Ascending aorta (tissue), 2 donors: ENCODE results near the gene R3HCC1L. TPM values are rescaled to one million over a fixed set of nuclear protein-coding genes. Genes with fewer than 3 reads are reported as not detected.

Experiments
- DNase-seq, 2 donors: peaks; one replicate each; pipeline ENCODE4 v3.0.0-alpha.2; 2019; ENCODE audit warnings: low spot score in 2 of 2
- H3K27ac ChIP-seq, 2 donors: fragments of 200-600 bp; sonication (generic); one replicate each; pipeline ENCODE4 v1.5.1; 2016 to 2017; ENCODE audit warnings: mild to moderate bottlenecking in 1 of 2
- H3K27me3 ChIP-seq: fragments of 200-600 bp; sonication (generic); one replicate; pipeline ENCODE4 v1.5.1; 2017
- H3K36me3 ChIP-seq, 2 donors: fragments of 200-600 bp; sonication (generic); one replicate each; pipeline ENCODE4 v1.5.1; 2016
- H3K4me1 ChIP-seq, 2 donors: fragments of 200-600 bp; sonication (generic); one replicate each; pipeline ENCODE4 v1.5.1; 2016 to 2017; ENCODE audit warnings: mild to moderate bottlenecking in 1 of 2
- H3K4me3 ChIP-seq, 2 donors: fragments of 200-600 bp; sonication (generic); one replicate each; pipeline ENCODE4 v1.5.1; 2016 to 2017; ENCODE audit warnings: mild to moderate bottlenecking in 1 of 2
- H3K9me3 ChIP-seq, 2 donors: fragments of 200-600 bp; sonication (generic); one replicate each; pipeline ENCODE4 v1.5.1; 2016
- CTCF ChIP-seq, 3 experiments: fragments of 200-600 bp in 2 of 3; fragments of 450-650 bp in 1 of 3; sonication (generic) in 2 of 3; IDR thresholded peaks; one replicate each; pipeline ENCODE4 v1.5.1; 2016 to 2019; ENCODE audit warnings: antibody characterized with exemption in 3 of 3, mild to moderate bottlenecking in 1 of 3, moderate library complexity in 1 of 3
- intact Hi-C: fragments of 100-400 bp; cut with DNase I; formaldehyde crosslinking; loops from one replicate; pipeline ENCODE4 v1.15.1; 2023
- total RNA-seq: library from RNA; depleted of rRNA; stranded (reverse); fragments of >200 nt; gene quantifications from one replicate; pipeline ENCODE4 v1.1.0, GENCODE V29; 2016

R3HCC1L gene
- total RNA-seq, 1 donor from 2014 or later = 3.1 TPM

- Histone ChIP-seq H3K4me3 (no peak overlapping the region), H3K9me3 (peaks cover 0 to 7% of the 10 kb centered on the region in 2 donors), H3K4me1 (no peaks in the 10 kb centered on the region), H3K27ac (no peak overlapping the region), H3K36me3 (peaks cover 0 to 1% of the 10 kb centered on the region in 2 donors), H3K27me3 (no peaks in the 10 kb centered on the region)
- intact Hi-C loops = no loop called here
- no peak for DNase-seq
- TF ChIP-seq CTCF (IDR thresholded peaks at IDR 0.05) = no peak
These were observed 58.6 kb downstream of the R3HCC1L start for GRCh38 chr10:98193037-98193436.

DNA sequence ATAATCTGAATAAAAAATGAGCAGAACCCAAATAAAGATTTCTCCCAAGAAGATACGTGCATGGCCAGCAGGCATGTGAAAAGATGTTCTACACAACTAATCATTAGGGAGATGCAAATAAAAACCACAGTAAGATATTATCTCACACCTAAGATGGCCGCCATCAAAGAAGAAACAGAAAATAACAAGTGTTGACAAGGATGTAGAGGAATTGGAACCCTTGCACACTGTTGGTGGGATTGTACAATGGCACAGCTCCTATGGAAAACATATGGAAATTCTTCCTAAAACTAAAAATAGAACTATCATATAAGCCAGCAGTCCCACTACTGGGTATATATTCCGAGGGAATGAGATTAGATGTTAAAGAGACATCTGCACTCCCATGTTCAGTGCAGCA lies 60.2 kb downstream of the R3HCC1L start:
- Histone ChIP-seq H3K27me3 (no peaks in the 10 kb centered on the region), H3K4me3 (no peak overlapping the region), H3K4me1 (no peaks in the 10 kb centered on the region), H3K9me3 (peaks cover 0 to 7% of the 10 kb centered on the region in 2 donors), H3K36me3 (no peaks in the 10 kb centered on the region), H3K27ac (no peak overlapping the region)
- TF ChIP-seq CTCF (IDR thresholded peaks at IDR 0.05) = no peak
- intact Hi-C loops = no loop called here
- DNase-seq = no peak

- intact Hi-C loops = no loop called here
- Histone ChIP-seq H3K36me3 (no peaks in the 10 kb centered on the region), H3K27ac (no peak overlapping the region), H3K4me1 (no peaks in the 10 kb centered on the region), H3K4me3 (no peak overlapping the region), H3K9me3 (peaks cover 0 to 7% of the 10 kb centered on the region in 2 donors), H3K27me3 (no peaks in the 10 kb centered on the region)
- DNase-seq = no peak
- no peak for TF ChIP-seq CTCF (IDR thresholded peaks at IDR 0.05)
These were observed 60.7 kb downstream of the R3HCC1L start for GRCh38 chr10:98195120-98195519.

GRCh38 chr10:98196985-98197384 lies 62.5 kb downstream of the R3HCC1L start:
- Histone ChIP-seq H3K4me1 (no peaks in the 10 kb centered on the region), H3K9me3 (peaks cover 0 to 7% of the 10 kb centered on the region in 2 donors), H3K36me3 (no peaks in the 10 kb centered on the region), H3K27ac (no peak overlapping the region), H3K27me3 (no peaks in the 10 kb centered on the region), H3K4me3 (no peak overlapping the region)
- TF ChIP-seq CTCF (IDR thresholded peaks at IDR 0.05) = no peak
- no peak for DNase-seq
- intact Hi-C loops = no loop called here

DNA sequence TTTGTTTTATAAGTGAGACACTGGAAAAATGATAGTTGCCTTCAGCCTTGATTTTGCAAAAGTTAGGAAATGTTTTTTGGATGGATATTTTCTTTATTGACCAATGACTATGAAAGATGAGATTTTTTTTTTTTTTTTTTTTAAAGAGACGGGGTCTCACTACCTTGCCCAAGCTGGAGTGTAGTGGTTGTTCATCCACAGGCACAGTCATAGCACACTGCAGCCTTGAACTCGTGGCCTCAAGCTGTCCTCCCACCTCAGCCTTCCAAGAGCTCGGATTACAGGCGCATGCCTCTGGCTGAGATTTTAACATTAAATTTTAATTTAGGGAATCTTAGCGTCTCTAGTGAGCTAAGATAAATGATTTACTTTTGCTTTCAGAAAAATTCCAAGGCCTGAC lies 67.3 kb downstream of the R3HCC1L start:
- no peak overlapping the region for H3K4me3 ChIP-seq
- H3K27me3 ChIP-seq = no peaks in the 10 kb centered on the region
- no peaks in the 10 kb centered on the region for H3K4me1 ChIP-seq
- no peak for TF ChIP-seq CTCF (IDR thresholded peaks at IDR 0.05)
- intact Hi-C loops = no loop called here
- no peak for DNase-seq
- no peaks in the 10 kb centered on the region for H3K9me3 ChIP-seq
- H3K27ac ChIP-seq = no peak overlapping the region
- H3K36me3 ChIP-seq = no peaks in the 10 kb centered on the region

DNA sequence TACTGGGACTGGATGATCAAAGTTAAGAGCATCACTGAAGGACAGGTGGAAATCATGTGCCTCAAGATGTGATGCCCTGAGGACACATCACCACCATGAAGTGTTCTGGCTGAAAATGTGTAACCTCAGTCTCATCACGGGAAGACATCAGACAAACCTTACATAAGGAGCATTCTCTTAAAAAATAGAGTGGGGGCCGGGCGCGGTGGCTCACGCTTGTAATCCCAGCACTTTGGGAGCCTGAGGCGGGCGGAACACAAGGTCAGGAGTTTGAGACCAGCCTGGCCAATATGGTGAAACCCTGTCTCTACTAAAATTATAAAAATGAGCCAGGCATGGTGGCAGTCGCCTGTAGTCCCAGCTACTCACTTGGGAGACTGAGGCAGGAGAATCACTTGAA lies 67.9 kb downstream of the R3HCC1L start:
- TF ChIP-seq CTCF (IDR thresholded peaks at IDR 0.05) = no peak
- Histone ChIP-seq H3K4me3 (no peak overlapping the region), H3K27me3 (no peaks in the 10 kb centered on the region), H3K9me3 (no peaks in the 10 kb centered on the region), H3K4me1 (no peaks in the 10 kb centered on the region), H3K27ac (no peak overlapping the region), H3K36me3 (no peaks in the 10 kb centered on the region)
- intact Hi-C loops = no loop called here
- no peak for DNase-seq
